CD4-positive, alpha-beta T cell treated with Interleukin-2 at 100 ng/mL for 4 hours (primary cell): Measurements from ENCODE around the gene RIMBP2.

Source experiments
- DNase-seq: peaks from one replicate; pipeline ENCODE4 v3.0.0-alpha.2; 2020; ENCODE audit warnings: low spot score

Gene RIMBP2

DNA sequence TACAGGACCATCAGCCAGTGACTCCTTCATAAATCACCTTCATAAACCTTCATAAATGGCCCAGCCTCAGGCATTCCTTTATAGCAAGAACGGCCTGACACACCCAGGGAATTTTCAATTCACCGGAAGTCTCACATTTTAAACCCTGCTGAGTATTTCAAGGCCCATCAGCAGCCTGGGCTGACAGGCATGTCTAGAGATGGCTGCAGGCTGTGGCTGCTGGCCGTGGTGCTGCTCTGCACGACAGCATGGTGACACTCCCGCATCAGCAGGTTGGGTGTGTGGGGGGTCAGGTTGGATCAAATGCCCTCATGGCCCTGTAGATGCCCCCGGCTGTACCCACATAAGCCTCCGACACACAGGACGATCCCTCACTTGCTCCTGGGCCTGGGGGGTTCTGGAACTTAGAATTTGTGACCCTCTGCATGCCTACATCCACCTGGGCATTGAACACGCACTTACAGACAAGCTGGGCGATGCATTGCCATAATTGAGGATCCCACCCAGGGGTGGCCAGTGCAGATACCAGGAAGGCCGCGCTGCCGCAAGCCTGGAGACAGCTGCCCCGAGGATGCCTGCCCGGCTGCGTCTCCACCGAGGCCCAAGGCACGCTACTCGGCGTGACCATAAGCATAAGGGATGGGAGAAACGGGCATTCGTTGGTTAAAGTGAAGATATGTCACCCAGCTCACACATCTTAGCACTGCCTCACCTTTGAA is 254.1 kb downstream of the RIMBP2 start:
- no peak for DNase-seq

DNA sequence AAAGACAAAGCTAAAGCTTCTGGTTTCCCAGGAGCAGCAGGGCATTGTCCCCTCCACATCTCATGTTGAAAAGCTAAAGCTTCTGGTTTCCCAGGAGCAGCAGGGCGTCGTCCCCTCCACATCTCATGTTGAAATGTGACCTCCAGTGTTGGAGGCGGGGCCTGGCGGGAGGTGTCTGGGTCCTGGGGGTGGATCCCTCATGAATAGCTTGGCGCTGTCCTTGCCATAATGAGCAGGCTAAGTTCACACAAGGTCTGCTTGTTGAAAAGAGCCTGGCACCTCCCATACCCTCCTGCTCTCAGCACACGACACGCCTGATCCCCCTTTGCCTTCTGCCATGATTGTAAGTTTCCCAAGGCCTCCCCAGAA is 254.7 kb downstream of the RIMBP2 start:
- DNase-seq: no peak

DNA sequence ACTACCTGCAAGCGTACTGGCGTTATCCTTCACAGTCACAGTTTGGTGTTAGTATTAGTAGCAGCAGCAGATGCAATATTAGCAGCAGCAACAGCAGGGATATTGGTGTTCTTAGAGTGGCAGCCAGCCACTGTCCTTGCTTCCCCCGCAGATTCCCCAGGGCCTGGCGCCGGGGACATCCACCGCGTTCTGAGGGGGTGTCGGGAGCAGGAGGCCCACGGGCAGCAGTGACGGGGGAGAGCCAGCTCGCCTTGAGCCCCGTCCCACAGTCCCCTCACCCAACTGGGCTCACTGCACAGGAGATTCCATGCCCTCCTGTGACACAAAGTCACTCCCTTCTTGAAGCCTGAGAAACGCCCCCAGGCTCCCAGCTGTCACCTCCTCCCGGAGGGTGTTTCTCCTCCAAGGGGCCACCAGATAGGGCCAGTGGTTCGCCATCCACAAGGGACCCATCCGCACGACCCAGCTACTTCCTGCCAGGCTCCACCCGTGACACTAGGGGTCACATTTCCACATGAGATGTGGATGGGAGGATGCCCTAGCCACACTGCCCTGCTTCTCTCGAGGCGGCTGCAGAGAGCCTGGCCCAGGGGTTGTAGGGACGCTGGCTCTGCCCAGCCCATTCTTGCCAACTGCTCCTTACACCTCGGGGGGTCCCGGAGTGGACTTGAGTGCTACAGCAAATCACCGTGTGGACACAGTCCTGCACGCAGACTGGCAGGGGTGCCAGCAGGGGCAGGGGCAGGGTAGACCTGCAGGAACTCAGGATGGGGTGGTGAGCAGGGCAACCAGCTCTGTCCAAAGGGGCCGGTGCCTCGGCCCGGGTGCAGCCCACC is 255.3 kb downstream of the RIMBP2 start:
- DNase-seq: no peak

- no peak for DNase-seq
These were observed 256.2 kb downstream of the RIMBP2 start for GRCh38 chr12:130459916-130460315.

DNA sequence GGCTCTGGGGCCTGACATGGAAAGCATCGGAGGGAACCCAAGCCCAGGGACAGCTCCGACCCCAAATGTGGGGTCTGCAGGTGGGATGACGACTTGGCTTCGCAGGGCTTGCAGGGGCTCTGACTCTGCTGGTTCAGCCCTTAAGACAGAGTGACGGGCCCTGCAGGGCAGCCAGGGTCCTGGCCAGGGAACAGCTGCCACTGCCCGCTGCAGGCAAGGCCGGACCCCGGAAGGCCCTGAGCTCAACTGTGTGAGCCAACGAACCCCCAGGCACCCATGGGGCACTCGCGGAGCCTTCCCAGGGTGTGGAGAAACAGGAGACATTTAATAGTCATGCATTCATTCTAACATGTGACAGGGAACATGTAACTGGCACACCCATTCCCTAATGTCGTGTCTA is 257.8 kb downstream of the RIMBP2 start:
- DNase-seq: no peak

DNA sequence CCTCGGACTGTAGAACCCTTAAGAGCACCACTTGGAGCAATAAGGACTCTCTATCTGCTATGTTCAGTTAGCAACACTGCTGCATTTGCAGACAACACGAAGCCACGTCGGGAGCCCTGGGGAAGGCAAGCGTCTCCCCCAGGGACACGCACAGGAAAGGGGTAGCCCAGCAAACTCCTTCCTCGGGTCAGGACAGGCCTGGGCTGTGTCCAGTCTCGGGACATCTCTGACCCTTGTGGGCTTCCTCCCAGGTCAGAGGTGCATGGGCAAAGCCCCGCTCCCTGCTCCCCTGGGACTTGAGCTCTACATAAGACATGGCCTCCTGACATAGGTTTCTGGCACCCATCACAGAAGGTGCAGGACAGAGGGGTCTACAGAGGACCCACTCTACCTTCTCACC is 258.9 kb downstream of the RIMBP2 start:
- no peak for DNase-seq

DNA sequence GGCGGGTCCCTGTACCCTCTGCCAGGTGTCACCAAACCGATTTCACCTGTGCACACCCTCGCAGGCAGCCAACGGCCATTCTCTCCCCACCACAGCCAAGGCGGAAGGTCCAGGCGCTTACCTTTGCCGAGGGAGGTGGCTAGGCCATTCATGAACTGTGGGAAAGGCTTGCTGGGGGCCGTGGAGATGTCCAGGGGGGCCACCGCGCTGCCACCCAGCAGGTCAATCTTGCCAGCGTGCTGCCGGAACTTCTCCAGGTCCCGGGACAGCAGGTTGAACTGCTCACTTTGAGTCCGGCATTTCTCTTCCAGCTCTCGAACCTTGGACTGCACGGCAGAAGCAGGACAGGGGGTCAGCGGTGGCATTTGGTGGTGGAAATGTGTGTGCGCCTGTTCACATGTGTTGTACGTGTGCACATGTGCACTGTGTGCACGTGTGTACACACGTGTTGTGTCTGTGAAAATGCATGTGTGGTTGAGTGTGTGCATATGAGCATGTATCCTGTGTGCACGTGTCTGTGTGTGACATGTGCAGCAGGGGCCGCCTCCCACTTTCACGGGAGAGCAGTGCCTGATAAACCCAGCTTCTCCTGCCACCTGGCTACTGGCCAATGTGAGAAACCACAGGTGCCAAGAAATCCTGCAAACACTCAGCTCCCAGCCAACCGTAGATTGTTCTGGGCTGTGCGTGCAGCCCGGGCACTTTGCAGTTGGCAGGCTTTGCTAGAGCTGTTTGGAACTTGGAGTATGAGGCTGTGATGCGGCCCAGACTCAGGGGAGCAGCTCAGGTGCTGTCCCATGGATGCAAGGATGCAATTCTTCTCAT is 259.5 kb downstream of the RIMBP2 start:
- DNase-seq: no peak

GRCh38 chr12:130455161-130455560 is 260.9 kb downstream of the RIMBP2 start:
- no peak for DNase-seq

DNA sequence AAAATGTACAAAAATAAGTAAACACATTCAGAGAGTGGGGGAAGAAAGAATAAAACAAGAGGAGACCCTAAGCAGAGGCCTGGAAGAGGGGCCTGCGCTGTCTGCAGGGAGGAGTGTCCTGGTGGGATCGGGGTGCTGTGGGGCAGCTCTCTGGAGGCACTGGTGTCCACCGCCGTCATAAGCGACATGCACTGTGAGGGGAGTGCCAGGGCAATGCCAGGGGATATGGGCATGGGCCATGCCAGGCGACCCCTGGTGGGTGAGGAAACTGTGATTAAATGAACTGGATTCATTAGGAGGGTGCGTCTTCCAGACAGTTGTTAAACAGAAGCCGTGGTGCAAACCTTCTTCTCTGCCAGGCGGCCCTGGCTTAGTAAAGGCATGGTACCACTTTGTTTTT is 261.8 kb downstream of the RIMBP2 start:
- DNase-seq: no peak

DNA sequence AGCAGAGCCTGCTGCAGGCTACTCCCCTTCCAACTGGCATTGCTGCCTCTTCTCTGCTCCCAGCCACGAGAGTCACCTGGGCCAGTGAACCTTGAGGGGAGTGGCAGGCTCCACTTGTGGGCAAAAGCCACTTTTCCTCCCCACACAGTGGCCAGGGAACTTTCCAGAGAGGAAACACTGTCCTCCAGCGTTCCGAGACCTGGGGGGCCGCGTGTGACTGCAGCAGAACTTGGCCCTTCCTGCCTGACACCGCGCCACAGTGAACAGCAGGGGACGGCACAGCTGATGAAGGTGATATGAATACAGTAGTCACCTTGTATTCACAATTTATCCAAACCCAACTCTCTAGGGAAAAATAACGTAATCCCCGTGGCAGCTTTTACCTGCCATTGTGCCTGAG is 263.6 kb downstream of the RIMBP2 start:
- no peak for DNase-seq

DNA sequence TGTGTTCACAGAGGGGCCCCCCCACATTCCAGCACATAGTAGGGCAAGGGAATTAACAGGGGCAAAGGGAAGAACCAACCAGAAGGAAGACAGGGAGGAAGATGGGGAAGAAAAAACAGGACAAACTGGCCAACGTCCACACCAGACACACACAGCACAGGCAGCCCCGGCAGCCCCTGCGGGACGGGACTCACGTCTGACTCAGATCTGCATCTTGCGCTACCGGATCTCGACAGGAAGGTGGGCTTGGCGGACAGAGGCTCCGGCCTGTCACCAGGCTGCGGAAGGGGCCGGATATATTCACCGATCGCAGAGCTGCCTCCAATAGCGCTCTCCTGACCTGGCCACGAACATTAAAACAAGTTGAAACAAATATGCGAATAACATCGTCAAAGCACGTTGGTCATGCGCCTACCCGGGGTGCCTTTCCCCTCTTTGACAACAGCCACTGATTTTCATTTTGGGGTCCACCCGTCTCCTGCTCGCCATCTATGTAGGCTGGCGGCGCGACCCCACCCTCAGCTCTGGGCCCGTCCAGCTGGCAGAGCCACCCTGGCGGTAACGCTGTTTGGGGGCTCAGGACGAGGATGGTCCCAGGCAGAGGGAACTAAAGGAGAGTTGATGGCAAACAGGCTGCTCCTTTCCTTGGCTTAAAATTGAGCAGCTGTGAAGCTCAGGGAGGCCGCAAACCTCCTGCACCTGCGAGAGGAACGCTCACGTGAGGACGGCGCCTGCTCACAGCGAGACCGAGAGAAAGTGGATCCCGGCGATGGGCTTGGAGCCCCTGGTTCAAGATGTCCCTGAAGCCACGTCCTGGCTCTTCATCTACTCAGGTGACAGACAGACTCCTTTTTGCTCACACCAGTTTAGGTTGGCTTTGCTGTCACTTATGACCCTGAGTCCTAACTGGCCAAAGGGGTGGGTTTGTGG is 264.8 kb downstream of the RIMBP2 start:
- no peak for DNase-seq

GRCh38 chr12:130449291-130449690 is 266.8 kb downstream of the RIMBP2 start:
- no peak for DNase-seq

DNA sequence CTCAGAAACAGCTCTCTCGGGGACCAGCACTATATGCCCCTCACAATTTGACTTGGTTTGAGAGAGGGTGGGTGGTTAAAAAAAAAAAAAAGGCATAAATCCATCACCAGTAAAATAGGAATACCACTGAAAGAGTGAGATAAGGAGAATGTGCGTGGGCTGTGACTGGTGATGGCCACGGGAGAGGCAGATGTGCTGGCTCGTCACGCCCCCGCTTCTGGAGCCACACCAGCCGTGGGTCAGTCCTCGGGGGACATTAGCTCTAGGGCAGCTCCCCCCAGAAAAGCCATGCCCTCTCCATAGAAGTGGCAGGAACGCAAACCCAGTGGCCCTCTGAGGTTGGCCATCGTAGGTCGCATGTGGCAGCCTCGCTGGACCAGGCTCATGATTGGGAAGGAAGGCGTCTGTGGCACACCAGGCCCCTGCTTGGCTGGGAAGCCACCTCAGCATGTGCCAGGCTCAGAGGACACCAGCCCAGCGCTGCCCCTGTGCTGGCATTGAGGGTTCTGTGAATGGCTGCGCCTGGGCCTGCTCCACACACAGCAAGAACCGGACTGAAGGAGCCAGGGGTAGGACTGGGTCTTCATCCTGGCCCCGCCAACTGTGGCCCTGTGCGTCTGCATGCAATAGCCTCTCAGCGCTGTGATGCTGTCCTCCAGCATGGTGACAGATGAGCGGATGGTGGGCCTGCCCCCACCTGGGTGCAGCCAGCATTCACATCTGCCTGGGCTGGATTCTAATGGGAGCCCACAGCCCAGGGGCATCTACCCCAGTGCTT is 267.9 kb downstream of the RIMBP2 start:
- DNase-seq: no peak

- DNase-seq: no peak
These were observed 268.5 kb downstream of the RIMBP2 start for GRCh38 chr12:130447655-130447965.

GRCh38 chr12:130446846-130447654 is 269.0 kb downstream of the RIMBP2 start:
- no peak for DNase-seq

DNA sequence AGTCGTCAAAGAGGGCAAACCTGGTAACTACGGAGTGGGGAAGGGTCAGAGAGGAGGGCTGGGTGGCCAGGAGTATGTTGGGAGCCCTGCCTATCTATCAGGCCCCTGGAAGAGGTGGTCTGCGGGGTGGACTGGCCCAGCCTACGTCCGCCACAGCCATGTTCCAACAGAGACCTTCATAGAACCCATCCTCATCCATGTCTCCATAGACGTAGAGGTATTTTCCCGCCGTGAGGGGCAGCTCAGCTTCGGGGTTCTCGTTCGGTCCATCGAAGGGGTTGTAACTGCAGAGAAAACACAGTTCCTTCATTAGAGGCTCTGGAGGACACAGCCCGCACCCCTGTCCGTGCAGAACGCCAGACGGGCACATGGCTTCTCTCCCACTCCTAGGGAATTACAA is 271.1 kb downstream of the RIMBP2 start:
- no peak for DNase-seq

GRCh38 chr12:130444061-130444460 is 272.0 kb downstream of the RIMBP2 start:
- no peak for DNase-seq

DNA sequence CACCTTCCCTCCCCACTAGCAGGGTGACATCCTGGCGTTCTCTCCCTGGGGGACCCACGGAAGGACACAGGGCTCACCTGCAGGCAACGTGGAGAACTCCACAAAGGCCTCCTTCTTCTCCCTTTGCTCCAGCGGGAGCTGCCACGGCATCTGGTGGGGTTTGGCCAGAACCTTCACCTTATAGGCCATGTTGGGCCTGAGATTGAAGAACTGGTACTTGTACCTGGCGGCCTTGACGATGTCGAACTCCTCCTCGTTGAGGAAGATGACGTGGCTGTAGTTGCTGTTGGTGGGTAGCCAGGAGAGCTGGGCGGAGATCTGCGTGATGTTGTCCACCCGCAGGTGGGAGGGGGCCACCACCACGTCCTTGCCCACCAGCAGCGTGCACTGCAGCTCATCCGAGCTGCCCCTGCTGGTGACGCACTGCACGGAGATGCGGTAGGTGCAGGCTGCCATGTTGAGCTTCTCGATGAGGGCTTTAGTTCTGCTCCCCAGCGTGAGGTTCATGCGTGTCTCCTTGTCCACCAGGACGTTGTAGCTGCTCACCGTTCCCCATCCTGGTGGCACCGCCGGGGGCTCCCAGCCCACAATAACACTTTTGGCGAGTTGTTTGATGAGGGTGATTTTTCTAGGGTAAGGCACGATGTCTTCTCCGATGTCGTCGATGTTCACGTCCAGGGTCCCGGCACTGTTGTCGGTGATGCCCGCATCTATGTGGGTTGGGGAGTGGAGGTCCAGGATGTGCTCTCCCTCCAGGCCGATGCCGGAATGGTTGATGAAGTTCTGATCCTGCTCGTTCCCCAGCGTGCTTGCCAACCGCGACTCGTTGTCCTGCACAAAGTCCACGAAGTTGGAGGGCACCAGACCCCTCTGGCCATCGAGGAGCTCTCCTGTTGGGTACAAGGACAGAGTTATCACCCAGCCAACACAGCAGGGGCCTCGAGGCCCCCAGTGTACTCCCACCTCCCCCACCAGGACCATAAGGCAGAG is 274.0 kb downstream of the RIMBP2 start:
- no peak for DNase-seq
